ENCODE data around the gene WDFY4. TPM values are rescaled to one million over a fixed set of nuclear protein-coding genes. Genes with fewer than 3 reads are reported as not detected.

WDFY4 gene
- polyA plus RNA-seq, 1 donor (not counting 4 experiments of a cell fraction or from before 2014, with no cell fraction given): 0.04 TPM

DNA sequence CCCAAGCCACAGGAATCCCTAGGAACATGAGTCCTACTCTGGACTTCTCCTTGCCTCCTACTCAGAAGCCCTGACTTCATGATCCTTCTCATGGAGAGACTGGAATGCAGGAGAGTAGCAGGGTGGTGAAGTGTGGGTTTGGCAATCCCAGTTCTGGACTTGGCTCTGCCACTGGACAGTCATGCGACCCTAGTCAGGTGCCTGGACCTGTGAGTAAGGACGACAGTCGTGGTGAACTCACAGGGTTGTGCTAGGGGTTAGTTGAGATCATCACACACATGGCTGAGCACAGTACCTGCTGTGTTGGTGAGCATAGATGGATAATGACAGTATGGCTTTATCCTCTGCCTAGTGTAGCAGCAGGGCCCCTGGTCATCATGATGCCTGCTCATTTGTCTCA is 137.0 kb downstream of the WDFY4 start:
- Histone ChIP-seq H3K79me2 (ENCODE audit: control insufficient read depth, insufficient read depth, low read length) (no peaks in the 10 kb centered on the region), H3K4me2 (ENCODE audit: control insufficient read depth, extremely low read depth, insufficient read depth, low read depth, low read length) (no peak overlapping the region), H3K9me1 (ENCODE audit: control insufficient read depth, extremely low read depth, insufficient read depth, low read length) (no peaks in the 10 kb centered on the region), H4K20me1 (ENCODE audit: control insufficient read depth, extremely low read depth, insufficient read depth, low read length) (no peaks in the 10 kb centered on the region), H3K27ac (ENCODE audit: control insufficient read depth, insufficient read depth, low read length) (no peak overlapping the region), H3K27me3 (ENCODE audit: control insufficient read depth, extremely low read depth, insufficient read depth, low read length) (peaks cover 5% of the 10 kb centered on the region), H3K4me1 (ENCODE audit: control insufficient read depth, extremely low read depth, insufficient read depth, low read length) (no peaks in the 10 kb centered on the region), H2AFZ (ENCODE audit: control insufficient read depth, low read length) (no peak overlapping the region), H3K4me3 (ENCODE audit: control insufficient read depth in 2 of 3, extremely low read depth in 1 of 3, insufficient read depth in 2 of 3, low read depth in 1 of 3, low read length in 3 of 3) (no peak overlapping the region), H3K9me3 (ENCODE audit: control insufficient read depth, low read depth, low read length) (no peaks in the 10 kb centered on the region), H3K36me3 (ENCODE audit: control insufficient read depth in 2 of 2, extremely low read depth in 1 of 2, insufficient read depth in 2 of 2, low read length in 2 of 2) (no peaks in the 10 kb centered on the region), H3K9ac (ENCODE audit: control insufficient read depth, extremely low read depth, insufficient read depth, low read length) (no peak overlapping the region)
- DNase-seq (ENCODE audit: low read depth, low spot score) (no peak), FAIRE-seq (no peak)
- TF ChIP-seq, protein P1, sequence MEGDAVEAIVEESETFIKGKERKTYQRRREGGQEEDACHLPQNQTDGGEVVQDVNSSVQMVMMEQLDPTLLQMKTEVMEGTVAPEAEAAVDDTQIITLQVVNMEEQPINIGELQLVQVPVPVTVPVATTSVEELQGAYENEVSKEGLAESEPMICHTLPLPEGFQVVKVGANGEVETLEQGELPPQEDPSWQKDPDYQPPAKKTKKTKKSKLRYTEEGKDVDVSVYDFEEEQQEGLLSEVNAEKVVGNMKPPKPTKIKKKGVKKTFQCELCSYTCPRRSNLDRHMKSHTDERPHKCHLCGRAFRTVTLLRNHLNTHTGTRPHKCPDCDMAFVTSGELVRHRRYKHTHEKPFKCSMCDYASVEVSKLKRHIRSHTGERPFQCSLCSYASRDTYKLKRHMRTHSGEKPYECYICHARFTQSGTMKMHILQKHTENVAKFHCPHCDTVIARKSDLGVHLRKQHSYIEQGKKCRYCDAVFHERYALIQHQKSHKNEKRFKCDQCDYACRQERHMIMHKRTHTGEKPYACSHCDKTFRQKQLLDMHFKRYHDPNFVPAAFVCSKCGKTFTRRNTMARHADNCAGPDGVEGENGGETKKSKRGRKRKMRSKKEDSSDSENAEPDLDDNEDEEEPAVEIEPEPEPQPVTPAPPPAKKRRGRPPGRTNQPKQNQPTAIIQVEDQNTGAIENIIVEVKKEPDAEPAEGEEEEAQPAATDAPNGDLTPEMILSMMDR (optimal IDR thresholded peaks at IDR 0.05 in 1 of 3, IDR thresholded peaks at IDR 0.05 in 1 of 3, conservative IDR thresholded peaks at IDR 0.05 in 1 of 3; ENCODE audit: extremely low read depth in 1 of 3, insufficient read depth in 2 of 3, low read length in 3 of 3): no peak
- no peak for TF ChIP-seq EZH2 (IDR thresholded peaks at IDR 0.05; ENCODE audit: low read length)
- dilution Hi-C loops (cut with MboI; ENCODE audit: extremely low pct_ligation_motif_present, low sequenced_read_pairs): no loop called here

DNA sequence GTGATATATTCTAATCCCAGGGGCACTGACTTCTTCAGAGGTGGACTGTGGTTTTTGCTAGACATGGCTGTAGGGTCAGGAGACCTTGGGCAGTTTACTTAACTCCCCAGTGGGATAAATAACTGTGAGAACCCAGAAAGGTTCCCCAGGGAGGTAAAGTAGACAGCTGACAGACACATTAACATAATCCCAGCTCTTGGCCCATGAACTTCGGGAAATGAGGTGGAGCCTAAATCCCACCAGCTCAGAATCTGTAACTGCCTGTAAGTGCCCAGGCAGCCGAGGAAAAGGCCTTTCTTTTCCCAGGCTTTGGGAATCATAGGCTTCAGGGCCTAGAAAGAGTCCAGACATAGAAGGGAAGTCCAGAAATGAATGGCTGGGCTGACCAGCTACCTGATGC is 149.0 kb downstream of the WDFY4 start:
- FAIRE-seq (no peak), DNase-seq (ENCODE audit: low read depth, low spot score) (no peak)
- Histone ChIP-seq H3K9me3 (ENCODE audit: control insufficient read depth, low read depth, low read length) (no peaks in the 10 kb centered on the region), H3K36me3 (ENCODE audit: control insufficient read depth in 2 of 2, extremely low read depth in 1 of 2, insufficient read depth in 2 of 2, low read length in 2 of 2) (no peaks in the 10 kb centered on the region), H3K4me2 (ENCODE audit: control insufficient read depth, extremely low read depth, insufficient read depth, low read depth, low read length) (no peak overlapping the region), H4K20me1 (ENCODE audit: control insufficient read depth, extremely low read depth, insufficient read depth, low read length) (no peaks in the 10 kb centered on the region), H3K27me3 (ENCODE audit: control insufficient read depth, extremely low read depth, insufficient read depth, low read length) (no peaks in the 10 kb centered on the region), H3K4me1 (ENCODE audit: control insufficient read depth, extremely low read depth, insufficient read depth, low read length) (no peaks in the 10 kb centered on the region), H3K9ac (ENCODE audit: control insufficient read depth, extremely low read depth, insufficient read depth, low read length) (no peak overlapping the region), H3K4me3 (ENCODE audit: control insufficient read depth in 2 of 3, extremely low read depth in 1 of 3, insufficient read depth in 2 of 3, low read depth in 1 of 3, low read length in 3 of 3) (no peak overlapping the region), H2AFZ (ENCODE audit: control insufficient read depth, low read length) (no peak overlapping the region), H3K79me2 (ENCODE audit: control insufficient read depth, insufficient read depth, low read length) (no peaks in the 10 kb centered on the region), H3K27ac (ENCODE audit: control insufficient read depth, insufficient read depth, low read length) (no peak overlapping the region), H3K9me1 (ENCODE audit: control insufficient read depth, extremely low read depth, insufficient read depth, low read length) (no peaks in the 10 kb centered on the region)
- dilution Hi-C loops (cut with MboI; ENCODE audit: extremely low pct_ligation_motif_present, low sequenced_read_pairs): no loop called here
- no peak for TF ChIP-seq EZH2 (IDR thresholded peaks at IDR 0.05; ENCODE audit: low read length)
- TF ChIP-seq, protein P1 (optimal IDR thresholded peaks at IDR 0.05 in 1 of 3, IDR thresholded peaks at IDR 0.05 in 1 of 3, conservative IDR thresholded peaks at IDR 0.05 in 1 of 3; ENCODE audit: extremely low read depth in 1 of 3, insufficient read depth in 2 of 3, low read length in 3 of 3): no peak

All from keratinocyte (primary cell).